Activated T-cell treated with anti-CD3 and anti-CD28 coated beads, Interleukin-2, amount 50 U/mL, for 4 hours (primary cell): ENCODE measurements around the gene CLIP2. TPM values are rescaled to one million over a fixed set of nuclear protein-coding genes. Genes with fewer than 3 reads are reported as not detected.
"Not testable (repeated sequence)": the region's sequence is repeated elsewhere in the genome, so short reads cannot be mapped to it uniquely, and the experiment has no call there.

Source experiments
- ATAC-seq, 2 donors: fragments of 200-7000 bp; cut with Tn5 transposase; one replicate each; pipeline ENCODE4 v1.10.0; 2021
- DNase-seq: peaks from one replicate; pipeline ENCODE4 v3.0.0-alpha.2; 2020
- H3K27me3 Mint-ChIP-seq: one replicate; pipeline ENCODE4 v1.8.0; 2021; ENCODE audit warnings: low read depth, mixed read lengths
- H3K36me3 Mint-ChIP-seq: one replicate; pipeline ENCODE4 v1.8.0; 2022; ENCODE audit warnings: mixed read lengths; ENCODE audit not compliant: insufficient read depth
- H3K4me1 Mint-ChIP-seq: one replicate; pipeline ENCODE4 v1.8.0; 2021; ENCODE audit warnings: low read depth, mixed read lengths
- H3K4me3 Mint-ChIP-seq: one replicate; pipeline ENCODE4 v1.8.0; 2021; ENCODE audit warnings: mild to moderate bottlenecking, moderate library complexity, mixed read lengths
- H3K9me3 Mint-ChIP-seq: one replicate; pipeline ENCODE4 v1.8.0; 2021; ENCODE audit warnings: mixed read lengths
- total RNA-seq, 3 donors: library from RNA; stranded (reverse); gene quantifications; one replicate each; pipeline ENCODE4 v1.2.1, GENCODE V29; 2021

The CLIP2 gene
- total RNA-seq, 3 donors from 2014 or later, result 1.2 to 2.5 (median 1.4) TPM

DNA sequence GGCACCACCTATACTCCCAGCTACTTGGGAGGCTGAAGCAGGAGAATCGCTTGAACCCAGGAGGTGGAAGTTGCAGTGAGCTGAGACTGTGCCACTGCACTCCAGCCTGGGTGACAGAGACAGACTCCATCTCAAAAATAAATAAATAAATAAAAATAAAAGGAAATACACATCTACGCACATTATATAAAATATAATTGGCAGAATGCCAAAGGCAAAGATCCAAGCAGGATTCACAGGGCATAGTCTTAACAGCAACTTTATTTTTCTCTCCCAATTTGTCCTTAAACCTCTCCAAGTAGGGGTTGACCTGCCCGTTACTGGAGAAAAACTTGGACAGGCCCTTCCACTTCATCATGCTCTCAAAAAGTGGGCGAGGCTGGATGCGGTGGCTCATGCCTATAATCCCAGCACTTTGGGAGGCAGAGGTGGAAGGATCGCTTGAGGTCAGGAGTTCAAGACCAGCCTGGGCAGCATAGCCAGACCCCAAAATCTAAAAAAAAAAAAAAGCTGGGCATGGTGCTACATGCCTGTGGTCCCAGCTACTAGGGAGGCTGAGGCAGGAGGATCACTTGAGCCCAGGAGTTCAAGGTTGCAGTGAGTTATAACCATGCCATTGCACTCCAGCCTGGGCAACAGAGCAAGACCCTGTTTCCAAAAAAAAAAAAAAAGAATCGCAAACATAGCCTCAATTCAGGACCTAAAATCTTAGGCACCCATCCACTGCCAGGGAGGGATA lies 125.6 kb downstream of the CLIP2 start:
- ATAC-seq, DNase-seq, H3K4me3 Mint-ChIP-seq, H3K4me1 Mint-ChIP-seq, H3K27me3 Mint-ChIP-seq, H3K36me3 Mint-ChIP-seq, H3K9me3 Mint-ChIP-seq: not testable (repeated sequence)

DNA sequence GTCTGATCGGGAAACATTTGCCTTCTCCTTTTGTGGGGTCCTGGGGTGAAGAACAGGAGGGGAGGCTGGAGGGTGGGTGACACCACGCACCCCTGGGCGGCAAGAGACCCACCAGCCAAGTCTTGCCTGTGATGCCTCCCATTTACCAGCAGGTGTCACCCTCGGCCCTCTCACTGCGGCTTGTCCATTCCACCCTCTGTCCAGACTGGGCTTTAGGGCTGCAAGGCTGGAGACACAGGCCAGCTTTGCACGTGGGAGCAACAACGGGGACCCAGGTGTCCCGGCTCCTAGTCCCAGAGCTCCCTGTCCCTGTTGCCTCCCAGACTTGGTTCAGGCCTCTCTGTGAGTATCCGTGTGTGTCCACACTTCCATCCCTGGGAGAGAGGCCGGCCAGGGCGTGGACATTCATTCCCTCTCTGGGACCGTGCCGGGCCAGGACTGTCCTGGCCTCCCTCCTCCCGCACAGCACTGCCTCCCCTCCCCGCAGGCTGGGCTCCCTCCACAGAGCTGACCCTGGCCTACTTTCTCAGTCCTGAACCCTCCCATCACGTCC lies 128.3 kb downstream of the CLIP2 start:
- Mint-ChIP-seq H3K4me1 (no peaks in the 10 kb centered on the region), H3K4me3 (no peak overlapping the region), H3K27me3 (no peaks in the 10 kb centered on the region), H3K36me3 (no peaks in the 10 kb centered on the region), H3K9me3 (no peaks in the 10 kb centered on the region)
- DNase-seq (peak; percentile 45), ATAC-seq (peak; percentile 66 to 77)

- Mint-ChIP-seq H3K4me1 (no peaks in the 10 kb centered on the region), H3K36me3 (no peaks in the 10 kb centered on the region), H3K9me3 (no peaks in the 10 kb centered on the region), H3K4me3 (no peak overlapping the region), H3K27me3 (no peaks in the 10 kb centered on the region)
- DNase-seq, result no peak
- no peak for ATAC-seq
Measured at GRCh38 chr7:74418076-74418475, 128.9 kb downstream of the CLIP2 start.

DNA sequence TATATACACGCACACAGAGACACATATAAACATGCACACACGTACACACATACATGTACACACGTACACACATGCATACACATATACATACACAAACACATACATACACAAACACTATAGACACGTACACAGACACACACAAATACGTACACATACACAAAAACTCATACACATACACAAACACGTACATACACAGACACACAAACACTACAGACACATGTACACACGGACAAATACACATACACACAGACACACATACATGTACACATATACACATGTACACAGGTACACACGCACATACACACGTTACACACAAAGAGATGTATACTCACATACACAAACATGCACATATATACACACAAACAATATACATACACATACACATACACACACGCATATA lies 129.3 kb downstream of the CLIP2 start:
- Mint-ChIP-seq H3K9me3 (no peaks in the 10 kb centered on the region), H3K27me3 (no peaks in the 10 kb centered on the region), H3K4me3 (no peak overlapping the region), H3K36me3 (no peaks in the 10 kb centered on the region), H3K4me1 (no peaks in the 10 kb centered on the region)
- no peak for ATAC-seq
- no peak for DNase-seq

- H3K4me3 Mint-ChIP-seq, H3K4me1 Mint-ChIP-seq, H3K27me3 Mint-ChIP-seq, H3K9me3 Mint-ChIP-seq, ATAC-seq, DNase-seq, H3K36me3 Mint-ChIP-seq: not testable (repeated sequence)
Measured at GRCh38 chr7:74419232-74419631, 130.0 kb downstream of the CLIP2 start.

DNA sequence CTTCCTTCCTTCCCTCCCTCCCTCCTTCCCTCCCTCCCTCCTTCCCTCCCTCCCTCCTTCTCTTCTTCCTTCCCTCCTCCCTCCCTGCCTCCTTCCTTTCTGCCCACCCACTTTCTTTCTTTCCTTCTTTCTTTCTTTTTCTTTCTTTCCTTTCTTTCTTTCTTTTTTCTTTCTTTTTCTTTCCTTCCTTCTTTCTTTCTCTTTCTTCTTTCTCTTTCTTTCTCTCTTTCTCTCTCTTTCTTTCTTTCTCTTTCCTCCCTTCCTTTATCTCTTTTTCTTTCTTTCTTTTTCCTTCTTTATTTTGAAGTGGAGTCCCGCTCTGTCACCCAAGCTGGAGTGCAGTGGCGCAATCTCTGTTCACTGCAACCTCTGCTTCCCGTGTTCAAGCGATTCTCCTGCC lies 130.8 kb downstream of the CLIP2 start:
- H3K9me3 Mint-ChIP-seq, result no peaks in the 10 kb centered on the region
- DNase-seq (no peak), ATAC-seq (no peak)
- no peaks in the 10 kb centered on the region for H3K27me3 Mint-ChIP-seq
- no peaks in the 10 kb centered on the region for H3K4me1 Mint-ChIP-seq
- no peaks in the 10 kb centered on the region for H3K36me3 Mint-ChIP-seq
- H3K4me3 Mint-ChIP-seq, result no peak overlapping the region

DNA sequence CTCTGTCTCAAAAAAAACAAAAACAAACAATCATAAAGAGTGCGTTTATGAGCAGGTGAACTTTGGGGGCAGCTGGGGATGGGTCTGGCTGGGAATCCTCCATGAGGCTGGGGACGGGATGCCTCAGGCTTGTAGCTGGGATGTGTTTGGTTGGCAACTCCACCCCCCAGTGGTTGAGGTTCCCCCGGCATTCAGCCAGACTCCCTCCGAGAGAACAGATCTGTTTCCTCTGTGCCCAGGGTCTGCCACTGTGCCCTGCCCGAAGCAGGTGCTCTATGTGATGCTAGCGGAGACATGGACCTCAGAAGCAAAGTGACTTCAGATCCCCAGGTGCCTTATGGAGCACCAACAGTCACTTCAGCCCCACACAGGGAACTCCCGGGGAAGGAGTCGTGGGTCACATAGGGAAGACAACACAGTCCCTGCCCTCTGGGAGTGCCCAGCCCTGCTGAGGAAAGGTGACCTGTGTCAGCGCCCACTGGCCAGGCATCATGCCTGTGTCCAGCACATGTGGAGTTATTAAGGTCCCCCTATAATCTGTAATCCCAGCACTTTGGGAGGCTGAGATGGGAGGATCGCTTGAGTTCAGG lies 135.2 kb downstream of the CLIP2 start:
- H3K4me3 Mint-ChIP-seq, result no peak overlapping the region

DNA sequence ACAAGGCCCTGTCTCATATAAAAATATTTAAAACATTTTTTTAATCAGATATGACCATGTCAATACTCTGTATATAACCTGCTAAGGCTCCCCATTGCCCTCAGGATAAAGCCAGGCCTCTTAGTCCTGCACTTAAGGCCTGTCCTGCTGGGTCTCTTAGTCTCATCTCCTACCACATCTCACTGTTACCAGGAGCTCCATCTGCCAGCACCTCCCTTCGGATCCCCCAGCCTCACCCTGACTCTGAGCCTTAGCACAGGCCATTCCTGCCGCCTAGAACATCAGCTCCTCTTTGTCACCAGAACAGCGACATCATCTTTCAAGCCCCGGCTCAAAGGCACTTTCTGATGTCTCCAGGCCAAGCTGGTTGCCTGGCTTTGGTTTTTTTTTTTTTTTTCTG lies 138.8 kb downstream of the CLIP2 start:
- no peaks in the 10 kb centered on the region for H3K27me3 Mint-ChIP-seq
- no peaks in the 10 kb centered on the region for H3K4me1 Mint-ChIP-seq
- DNase-seq (no peak), ATAC-seq (no peak)
- no peaks in the 10 kb centered on the region for H3K9me3 Mint-ChIP-seq
- no peak overlapping the region for H3K4me3 Mint-ChIP-seq
- no peaks in the 10 kb centered on the region for H3K36me3 Mint-ChIP-seq

More for the DNA sequence above, 135.2 kb downstream of the CLIP2 start:
- Mint-ChIP-seq H3K4me1 (no peaks in the 10 kb centered on the region), H3K9me3 (no peaks in the 10 kb centered on the region), H3K27me3 (no peaks in the 10 kb centered on the region), H3K36me3 (no peaks in the 10 kb centered on the region)
- ATAC-seq (no peak), DNase-seq (no peak)

DNA sequence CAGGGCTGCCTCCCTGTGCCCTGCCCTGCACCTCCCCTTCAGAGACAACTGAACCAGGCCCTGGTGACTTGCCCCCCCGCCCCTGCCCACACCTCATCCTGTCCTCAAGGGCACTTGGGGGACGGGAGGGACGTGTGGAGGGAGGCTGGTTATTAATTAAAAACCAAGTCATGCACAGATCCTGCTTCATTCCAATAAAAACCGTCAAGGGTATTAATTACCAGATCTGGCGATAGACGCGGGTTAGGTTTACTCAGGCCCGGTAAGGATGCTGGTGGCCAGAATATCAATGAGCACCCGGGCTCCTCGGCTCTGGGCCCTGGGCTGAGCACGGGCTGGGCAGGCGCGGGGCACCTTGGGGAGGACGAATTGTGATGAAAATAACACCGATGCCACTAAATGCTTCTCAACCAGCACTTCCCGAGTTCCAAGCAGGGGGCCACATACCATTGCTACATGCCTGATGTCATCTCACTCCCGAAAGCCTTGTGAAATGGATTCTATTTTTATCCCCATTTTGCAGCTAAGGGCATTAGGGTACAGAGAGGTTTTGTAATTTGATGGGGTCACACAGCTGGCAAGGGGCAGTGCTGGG lies 140.0 kb downstream of the CLIP2 start:
- H3K9me3 Mint-ChIP-seq, result no peaks in the 10 kb centered on the region
- ATAC-seq (no peak), DNase-seq (no peak)
- no peaks in the 10 kb centered on the region for H3K27me3 Mint-ChIP-seq
- H3K36me3 Mint-ChIP-seq, result no peaks in the 10 kb centered on the region
- H3K4me3 Mint-ChIP-seq, result no peak overlapping the region
- no peaks in the 10 kb centered on the region for H3K4me1 Mint-ChIP-seq

DNA sequence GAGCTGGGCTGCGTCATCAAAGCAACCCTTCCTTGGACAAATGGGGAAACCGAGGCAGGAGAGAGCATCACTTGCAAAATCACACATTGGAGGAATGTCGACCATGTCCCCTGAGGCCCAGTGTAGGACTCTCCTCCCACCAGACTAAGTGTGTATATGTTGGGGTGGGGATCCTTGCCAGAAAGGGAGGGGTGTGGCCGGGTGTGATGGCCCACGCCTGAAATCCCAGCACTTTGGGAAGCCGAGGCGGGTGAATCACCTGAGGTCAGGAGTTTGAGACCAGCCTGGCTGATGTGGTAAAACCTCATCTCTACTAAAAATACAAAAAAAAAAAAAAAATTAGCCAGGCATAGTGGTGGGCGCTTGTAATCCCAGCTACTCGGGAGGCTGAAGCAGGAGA lies 141.2 kb downstream of the CLIP2 start:
- H3K27me3 Mint-ChIP-seq, H3K36me3 Mint-ChIP-seq, H3K4me1 Mint-ChIP-seq, DNase-seq, H3K4me3 Mint-ChIP-seq, H3K9me3 Mint-ChIP-seq, ATAC-seq: not testable (repeated sequence)

GRCh38 chr7:74430961-74431466 lies 141.8 kb downstream of the CLIP2 start:
- Mint-ChIP-seq H3K4me1 (no peaks in the 10 kb centered on the region), H3K27me3 (peaks cover 4% of the 10 kb centered on the region), H3K36me3 (no peaks in the 10 kb centered on the region), H3K9me3 (no peaks in the 10 kb centered on the region), H3K4me3 (no peak overlapping the region)
- ATAC-seq (no peak), DNase-seq (no peak)

GRCh38 chr7:74437291-74437571 lies 148.0 kb downstream of the CLIP2 start:
- not testable (repeated sequence) for H3K27me3 Mint-ChIP-seq, H3K36me3 Mint-ChIP-seq, DNase-seq, H3K4me1 Mint-ChIP-seq, H3K4me3 Mint-ChIP-seq, ATAC-seq
- peaks cover 13% of the 10 kb centered on the region for H3K9me3 Mint-ChIP-seq

- Mint-ChIP-seq H3K9me3 (peaks cover 13% of the 10 kb centered on the region), H3K4me3 (no peak overlapping the region), H3K27me3 (peaks cover 4% of the 10 kb centered on the region), H3K36me3 (no peaks in the 10 kb centered on the region), H3K4me1 (no peaks in the 10 kb centered on the region)
- DNase-seq (no peak), ATAC-seq (no peak)
Measured at GRCh38 chr7:74438327-74438726, 149.1 kb downstream of the CLIP2 start.

DNA sequence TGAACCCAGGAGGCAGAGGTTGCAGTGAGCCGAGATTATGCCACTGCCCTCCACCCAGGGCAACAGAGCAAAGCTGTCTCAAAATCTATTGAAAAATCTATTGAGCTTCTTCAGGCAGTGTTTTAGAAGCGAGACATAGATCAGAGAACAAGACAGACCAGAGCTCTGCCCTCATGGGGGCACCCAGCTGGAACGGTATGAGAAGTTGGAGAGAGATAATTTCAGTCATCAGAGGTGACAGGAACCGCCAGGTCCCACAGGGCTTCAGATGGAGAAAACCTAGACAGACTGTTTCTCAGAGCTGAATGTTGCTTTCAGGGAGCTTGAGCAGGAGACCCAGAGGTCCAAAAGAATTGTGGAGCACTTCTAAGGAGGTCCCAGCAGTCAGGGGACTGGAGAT lies 150.3 kb downstream of the CLIP2 start:
- no peak for DNase-seq
- Mint-ChIP-seq H3K4me1 (no peaks in the 10 kb centered on the region), H3K9me3 (peaks cover 13% of the 10 kb centered on the region), H3K27me3 (peaks cover 4% of the 10 kb centered on the region), H3K36me3 (no peaks in the 10 kb centered on the region), H3K4me3 (no peak overlapping the region)
- ATAC-seq, result no peak

DNA sequence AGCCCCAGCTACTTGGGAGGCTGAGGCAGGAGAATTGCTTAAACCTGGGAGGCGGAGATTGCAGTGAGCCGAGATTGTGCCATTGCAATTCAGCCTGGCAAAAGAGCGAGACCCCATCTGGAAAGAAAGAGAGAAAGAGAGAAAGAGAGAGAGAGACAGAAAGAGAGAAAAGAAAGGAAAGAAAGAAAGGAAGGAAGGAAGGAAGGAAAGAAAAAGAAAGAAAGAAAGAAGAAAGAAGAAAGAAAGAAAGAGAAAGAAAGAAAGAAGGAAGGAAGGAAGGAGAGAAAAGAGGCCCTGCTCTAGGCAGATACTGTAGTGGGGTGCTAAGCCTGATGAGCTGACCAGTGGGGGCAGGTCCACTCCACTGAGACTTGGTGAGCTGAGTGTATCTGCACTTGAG lies 150.9 kb downstream of the CLIP2 start:
- not testable (repeated sequence) for H3K27me3 Mint-ChIP-seq, DNase-seq, H3K36me3 Mint-ChIP-seq, H3K4me3 Mint-ChIP-seq, ATAC-seq, H3K4me1 Mint-ChIP-seq
- peaks cover 13% of the 10 kb centered on the region for H3K9me3 Mint-ChIP-seq
